Subcutaneous adipose tissue (tissue), 4 donors: ENCODE data around the gene GPC3. TPM values are rescaled to one million over a fixed set of nuclear protein-coding genes. Genes with fewer than 3 reads are reported as not detected.

Experiments used
- CTCF ChIP-seq: fragments of 450-650 bp; IDR thresholded peaks from one replicate; pipeline ENCODE4 v1.5.1; 2016; ENCODE audit warnings: low read depth, mild to moderate bottlenecking, control low read depth, antibody characterized with exemption, moderate library complexity
- total RNA-seq, 4 donors: library from RNA; depleted of rRNA; stranded (reverse); fragments of >200 nt; gene quantifications; one replicate each; pipeline ENCODE4 v1.1.0, GENCODE V29; 2016

Gene GPC3
- total RNA-seq, 4 donors from 2014 or later: 61.8 to 142 (median 84.5) TPM

DNA sequence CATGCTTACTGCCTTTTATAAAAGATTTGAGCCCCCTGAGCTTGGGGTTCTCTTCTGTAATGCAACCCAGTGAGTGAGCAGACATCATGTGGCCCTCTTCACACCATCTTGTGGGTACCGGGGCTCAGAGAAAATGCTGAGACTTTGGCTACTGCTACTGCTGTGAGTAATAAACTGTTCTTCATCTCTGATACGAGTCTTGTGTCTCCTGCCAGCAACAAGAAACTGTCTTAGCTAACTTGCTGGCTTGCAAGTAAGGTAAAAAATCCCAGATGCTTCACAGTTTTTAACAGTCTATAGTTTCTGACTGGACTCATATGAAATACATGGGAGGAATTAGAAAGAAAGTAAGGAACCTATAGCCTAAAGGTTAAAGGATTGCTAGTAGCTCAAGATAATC lies 148.3 kb downstream of the GPC3 start:
- TF ChIP-seq CTCF: no peak

- TF ChIP-seq CTCF: no peak
Measured at GRCh38 chrX:133836561-133836960, 148.8 kb downstream of the GPC3 start.

GRCh38 chrX:133834771-133835170 lies 150.6 kb downstream of the GPC3 start:
- no peak for TF ChIP-seq CTCF

- TF ChIP-seq CTCF: no peak
Measured at GRCh38 chrX:133819546-133819945, 165.8 kb downstream of the GPC3 start.

GRCh38 chrX:133818019-133818418 lies 167.4 kb downstream of the GPC3 start:
- no peak for TF ChIP-seq CTCF

DNA sequence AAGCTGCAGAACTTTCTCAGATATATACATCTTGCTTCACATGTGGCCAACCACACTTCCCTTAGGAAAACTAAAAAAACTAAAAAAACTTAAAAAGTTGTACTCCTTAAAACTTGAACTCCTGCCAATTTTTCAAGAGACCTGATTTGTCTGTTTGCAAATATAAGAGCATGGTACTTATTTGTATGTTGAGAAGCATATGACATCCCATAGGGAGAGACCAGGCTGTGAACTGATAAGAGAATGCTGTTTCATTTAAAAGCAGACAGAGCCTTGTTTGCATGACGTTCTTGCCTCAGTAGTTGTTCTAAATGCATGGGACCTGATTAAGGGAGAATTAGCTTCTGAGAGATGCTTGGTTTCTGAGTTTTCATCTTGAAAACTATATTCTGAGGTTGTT lies 169.9 kb downstream of the GPC3 start:
- no peak for TF ChIP-seq CTCF

DNA sequence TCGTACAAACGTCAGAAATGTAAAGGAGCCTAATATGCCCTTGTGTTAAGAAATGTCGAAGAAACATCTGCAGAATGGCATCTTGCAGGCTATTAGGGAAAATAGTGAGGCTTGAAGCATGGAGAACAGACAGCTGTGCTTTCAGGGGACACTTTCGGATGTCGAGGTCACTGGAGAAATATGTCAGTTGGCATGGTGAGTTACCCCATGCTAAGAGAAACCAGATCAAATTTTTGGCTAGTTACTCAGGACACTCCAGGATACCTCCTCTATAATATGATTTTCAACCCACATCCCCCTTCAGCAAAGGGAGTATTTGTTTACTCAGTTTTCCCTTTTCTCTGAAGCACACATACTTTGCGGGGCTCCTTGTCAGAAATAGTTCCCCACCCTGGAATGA lies 171.4 kb downstream of the GPC3 start:
- no peak for TF ChIP-seq CTCF
